NCI-H748 (cell line): ENCODE results near the gene HEXB.
"Not testable (repeated sequence)": the region's sequence is repeated elsewhere in the genome, so short reads cannot be mapped to it uniquely, and the experiment has no call there.

ENCODE experiments used
- DNase-seq: peaks from one replicate; lab custom pipeline; 2025; ENCODE audit not compliant: unreplicated experiment; lab: John Stamatoyannopoulos, UW

HEXB gene

GRCh38 chr5:74725331-74725730 lies 40.3 kb downstream of the HEXB start:
- no peak for DNase-seq

GRCh38 chr5:74736759-74737158 lies 51.7 kb downstream of the HEXB start:
- no peak for DNase-seq

- DNase-seq = no peak
Measured at GRCh38 chr5:74738406-74738805, 53.4 kb downstream of the HEXB start.

- not testable (repeated sequence) for DNase-seq
Measured at GRCh38 chr5:74748742-74749141, 63.7 kb downstream of the HEXB start.

- no peak for DNase-seq
Measured at GRCh38 chr5:74761241-74761640, 76.2 kb downstream of the HEXB start.

- DNase-seq = no peak
Measured at GRCh38 chr5:74762599-74762998, 77.6 kb downstream of the HEXB start.

GRCh38 chr5:74763504-74763903 lies 78.5 kb downstream of the HEXB start:
- no peak for DNase-seq

GRCh38 chr5:74765201-74765600 lies 80.2 kb downstream of the HEXB start:
- DNase-seq = peak; percentile 92

- DNase-seq = no peak
Measured at GRCh38 chr5:74765929-74766328, 80.9 kb downstream of the HEXB start.

- peak; percentile 50 for DNase-seq
Measured at GRCh38 chr5:74766418-74766848, 81.4 kb downstream of the HEXB start.

- peak; percentile 95 for DNase-seq
Measured at GRCh38 chr5:74766849-74767578, 82.0 kb downstream of the HEXB start, which contains the start of the genes GFM2 and NSA2. Gene GFM2, minus strand, starts transcription at chr5:74767117. Its CDS starts 3,375 bp downstream, at chr5:74763742. Gene NSA2, plus strand, starts transcription at chr5:74767249. Its CDS starts 112 bp downstream, at chr5:74767361.

GRCh38 chr5:74767579-74767913 lies 82.5 kb downstream of the HEXB start:
- peak; percentile 51 for DNase-seq
